ENCODE measurements around the gene TAF9.

DNA sequence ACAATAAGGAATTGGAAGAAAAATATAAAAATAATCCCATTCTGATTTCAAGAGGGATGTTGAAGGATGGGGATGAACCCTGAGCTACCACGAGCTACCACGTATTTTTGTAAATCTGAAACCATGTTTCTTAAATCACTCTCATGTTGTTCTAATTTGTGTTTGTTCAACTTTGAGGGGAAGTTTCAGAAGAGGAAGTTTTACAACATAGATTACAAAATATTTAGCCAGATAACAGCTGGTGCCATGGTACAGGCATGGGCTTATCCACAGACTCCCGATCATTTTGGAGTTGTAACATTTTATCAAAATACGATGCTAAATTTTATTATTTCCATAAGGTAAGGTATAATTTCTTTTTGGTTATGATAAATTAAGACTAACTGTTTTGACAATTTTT is 51.9 kb downstream of the TAF9 start:
- TF ChIP-seq, protein P1, sequence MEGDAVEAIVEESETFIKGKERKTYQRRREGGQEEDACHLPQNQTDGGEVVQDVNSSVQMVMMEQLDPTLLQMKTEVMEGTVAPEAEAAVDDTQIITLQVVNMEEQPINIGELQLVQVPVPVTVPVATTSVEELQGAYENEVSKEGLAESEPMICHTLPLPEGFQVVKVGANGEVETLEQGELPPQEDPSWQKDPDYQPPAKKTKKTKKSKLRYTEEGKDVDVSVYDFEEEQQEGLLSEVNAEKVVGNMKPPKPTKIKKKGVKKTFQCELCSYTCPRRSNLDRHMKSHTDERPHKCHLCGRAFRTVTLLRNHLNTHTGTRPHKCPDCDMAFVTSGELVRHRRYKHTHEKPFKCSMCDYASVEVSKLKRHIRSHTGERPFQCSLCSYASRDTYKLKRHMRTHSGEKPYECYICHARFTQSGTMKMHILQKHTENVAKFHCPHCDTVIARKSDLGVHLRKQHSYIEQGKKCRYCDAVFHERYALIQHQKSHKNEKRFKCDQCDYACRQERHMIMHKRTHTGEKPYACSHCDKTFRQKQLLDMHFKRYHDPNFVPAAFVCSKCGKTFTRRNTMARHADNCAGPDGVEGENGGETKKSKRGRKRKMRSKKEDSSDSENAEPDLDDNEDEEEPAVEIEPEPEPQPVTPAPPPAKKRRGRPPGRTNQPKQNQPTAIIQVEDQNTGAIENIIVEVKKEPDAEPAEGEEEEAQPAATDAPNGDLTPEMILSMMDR (conservative IDR thresholded peaks at IDR 0.05; ENCODE audit: low read length), result no peak
- TF ChIP-seq EZH2phosphoT487 (IDR thresholded peaks at IDR 0.05; ENCODE audit: borderline replicate concordance, low read depth, low read length), result no peak

All from OCI-LY7 (cell line).